Activated CD4-positive, CD25-positive, alpha-beta regulatory T cell treated with anti-CD3 and anti-CD28 coated beads, Interleukin-2, amount 50 U/mL, for 16 hours (primary cell): ENCODE measurements around the gene CIC.

Source experiments
- DNase-seq: peaks from one replicate; pipeline ENCODE4 v3.0.0-alpha.2; 2020; ENCODE audit warnings: low read depth, low spot score

The CIC gene

GRCh38 chr19:42244347-42245220 is 24.5 kb upstream of the CIC start:
- peak; percentile 89 for DNase-seq

DNA sequence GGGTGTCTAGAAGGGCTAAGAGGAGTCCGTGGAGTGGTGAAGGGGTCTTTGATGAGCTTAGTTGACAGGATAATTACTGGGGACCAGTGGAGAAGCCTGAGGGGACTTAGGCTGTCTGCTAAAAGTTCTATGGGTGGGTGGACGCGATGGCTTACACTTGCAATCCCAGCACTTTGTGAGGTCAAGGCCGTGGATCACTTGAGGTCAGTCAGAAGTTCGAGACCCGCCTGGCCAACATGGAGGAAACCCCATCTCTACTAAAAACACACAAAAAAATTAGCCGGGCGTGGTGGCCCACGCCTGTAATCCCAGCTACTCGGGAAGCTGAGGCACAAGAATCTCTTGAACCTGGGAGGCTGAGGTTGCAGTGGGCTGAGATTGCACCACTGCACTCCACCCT is 23.8 kb upstream of the CIC start:
- no peak for DNase-seq

- no peak for DNase-seq
Observed at GRCh38 chr19:42246143-42246921, 22.7 kb upstream of the CIC start.

- no peak for DNase-seq
Observed at GRCh38 chr19:42246922-42247639, 22.0 kb upstream of the CIC start.

DNA sequence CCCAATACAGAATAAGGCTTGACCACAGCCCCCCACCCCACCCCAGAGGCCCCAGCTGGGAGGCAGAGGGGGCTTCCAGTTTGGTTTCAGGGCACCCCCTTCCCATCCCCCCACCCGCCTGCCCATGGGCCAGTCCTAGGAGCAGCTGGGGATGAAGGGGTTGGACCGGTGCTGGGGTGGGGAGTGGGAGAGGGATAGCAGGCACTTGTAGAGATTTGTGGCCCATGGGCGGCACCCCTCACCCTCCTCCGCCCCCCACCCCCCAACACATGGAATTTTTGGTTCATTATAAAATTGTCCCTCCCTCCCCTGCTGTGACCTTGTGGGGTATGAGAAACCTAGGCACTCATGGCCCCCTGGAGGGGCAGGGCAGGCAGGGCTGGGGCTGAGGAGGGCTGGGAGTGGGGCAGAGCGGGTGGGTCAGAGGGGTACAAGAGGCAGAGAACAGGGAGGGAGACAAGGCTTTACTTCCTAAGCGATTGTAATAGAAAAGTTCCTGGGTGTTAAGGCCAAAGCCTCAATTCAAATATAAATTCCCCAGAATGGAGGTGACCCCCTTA is 21.3 kb upstream of the CIC start:
- no peak for DNase-seq

- no peak for DNase-seq
Observed at GRCh38 chr19:42248270-42249148, 20.5 kb upstream of the CIC start.

DNA sequence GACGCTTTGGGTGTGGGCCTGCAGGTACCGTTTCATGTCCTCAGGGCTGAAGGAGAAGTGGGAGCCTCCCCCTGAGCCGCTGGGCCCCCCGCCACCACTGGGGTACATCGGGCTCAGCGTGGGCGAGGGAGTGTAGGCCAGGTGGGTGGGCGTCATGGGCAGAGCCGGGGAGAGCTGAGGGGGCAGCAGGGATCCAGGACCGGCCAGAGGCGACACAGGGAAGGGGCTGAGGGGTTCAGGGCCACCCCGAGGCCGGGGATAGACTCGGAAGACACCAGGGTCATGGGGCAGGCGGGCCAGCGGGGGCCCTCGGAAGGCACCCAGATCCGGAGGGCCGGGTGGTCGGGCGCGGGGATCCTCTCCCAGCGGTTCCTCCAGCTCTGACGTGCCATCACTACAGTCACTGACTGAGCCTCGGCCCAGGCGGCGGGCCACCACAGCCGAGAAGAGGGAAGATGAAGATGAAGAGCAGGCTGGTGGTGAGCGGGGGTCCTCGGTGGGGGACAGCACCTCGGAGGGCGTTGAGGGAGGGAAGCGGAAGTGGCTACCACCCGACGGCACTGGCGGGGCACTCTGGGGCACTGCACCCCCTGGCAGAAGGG is 19.8 kb upstream of the CIC start:
- no peak for DNase-seq

DNA sequence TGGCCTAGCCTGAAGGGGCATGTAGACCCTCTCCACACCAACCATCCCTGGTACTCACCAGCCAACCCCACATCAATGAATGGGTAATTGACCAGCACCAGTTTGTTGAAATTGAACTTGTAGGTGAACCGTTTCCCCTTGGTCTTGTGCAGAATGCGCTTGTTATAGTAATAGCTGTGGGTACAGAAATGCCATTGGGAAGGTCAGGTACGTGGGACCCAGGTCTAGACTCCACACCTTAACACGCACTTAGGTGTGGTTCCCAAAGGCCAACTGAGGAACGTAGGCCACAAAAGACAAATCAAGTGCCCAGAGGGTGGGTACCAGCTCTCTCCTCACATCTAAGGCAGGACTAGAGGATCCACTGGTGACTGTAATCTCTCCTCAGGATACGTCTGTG is 19.3 kb upstream of the CIC start:
- DNase-seq: no peak

GRCh38 chr19:42250183-42250665 is 18.8 kb upstream of the CIC start:
- DNase-seq: no peak

GRCh38 chr19:42250666-42251531 is 18.2 kb upstream of the CIC start:
- DNase-seq: no peak

DNA sequence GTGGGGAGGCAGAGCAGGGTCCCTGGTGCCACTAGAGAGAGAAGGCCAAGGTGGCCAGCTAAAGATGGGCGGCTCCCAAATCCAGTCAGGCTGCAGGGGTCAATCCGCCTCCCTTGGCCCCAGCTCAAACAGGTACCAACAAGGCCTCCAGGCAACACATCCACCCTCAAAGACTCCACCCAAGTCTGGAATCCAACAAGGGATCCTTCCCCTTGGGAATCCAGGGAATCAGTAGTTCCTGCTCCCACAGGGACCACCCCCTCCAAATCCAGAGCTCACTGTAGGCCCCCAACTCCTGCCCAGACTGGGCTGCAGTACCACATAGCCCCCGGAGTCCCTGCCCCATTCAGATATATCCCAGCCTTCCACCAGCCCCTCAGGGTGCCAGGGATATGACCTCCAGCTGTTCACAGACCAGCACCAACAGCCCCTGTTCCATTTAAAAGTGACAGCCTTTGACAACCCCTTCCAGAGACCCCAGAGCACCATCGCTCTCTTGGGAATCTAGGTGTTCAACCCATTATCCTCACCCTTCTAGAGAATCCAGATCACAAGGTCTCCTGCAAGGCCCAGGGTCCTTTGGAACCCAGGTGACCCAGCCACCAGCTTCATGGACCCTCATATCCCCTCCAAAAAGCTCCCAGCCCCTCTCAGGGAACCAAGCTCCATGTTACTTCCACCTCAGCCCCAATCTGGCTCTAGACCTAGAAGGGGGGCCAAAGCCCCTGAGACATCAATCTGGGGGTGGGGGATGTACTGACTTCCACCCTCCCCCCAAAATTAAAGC is 17.3 kb upstream of the CIC start:
- no peak for DNase-seq

DNA sequence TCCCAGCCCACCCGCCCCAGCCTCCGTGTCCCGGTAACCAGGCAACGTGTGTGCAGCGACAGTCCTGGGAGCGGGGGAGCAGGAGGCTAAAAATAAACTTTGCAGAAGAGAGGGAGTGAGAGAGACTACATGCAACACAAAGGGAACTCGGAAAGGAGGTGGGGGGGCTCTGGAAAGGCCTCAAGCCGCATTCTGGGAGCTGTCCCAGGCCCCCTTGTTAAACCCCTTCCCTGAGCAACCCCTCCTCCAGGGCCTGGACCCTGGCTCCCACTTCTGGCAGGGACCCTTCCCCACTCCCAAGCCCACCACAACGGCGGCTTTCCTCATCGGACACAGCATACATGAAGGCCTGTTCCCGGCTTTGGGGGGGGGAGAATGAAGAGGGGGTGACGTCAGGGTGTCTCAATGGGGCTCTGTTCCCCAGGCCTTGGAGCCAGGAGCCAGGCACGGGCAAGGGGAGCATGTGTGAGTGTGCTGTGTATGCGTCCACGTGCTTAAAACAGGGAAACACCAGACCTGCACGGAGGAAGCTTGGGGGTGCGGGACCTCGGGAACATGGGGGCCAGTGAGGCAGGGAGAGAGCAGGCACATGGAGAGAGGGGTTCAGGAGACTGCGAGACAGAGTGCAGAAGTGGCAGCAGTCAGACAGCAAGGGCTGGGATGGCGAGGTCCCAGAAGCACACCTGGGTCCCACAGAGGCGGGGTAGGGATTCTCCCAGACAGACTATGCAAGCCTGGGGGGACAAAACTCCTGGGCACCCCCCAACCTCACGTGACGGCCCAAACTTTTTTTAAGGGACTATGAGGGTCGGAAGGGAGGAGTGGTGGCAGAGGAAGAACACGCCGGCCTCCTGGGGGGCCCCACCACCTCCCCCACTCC is 16.4 kb upstream of the CIC start:
- no peak for DNase-seq

GRCh38 chr19:42253245-42254088 is 15.6 kb upstream of the CIC start:
- peak; percentile 36 for DNase-seq

- DNase-seq: peak; percentile 67
Observed at GRCh38 chr19:42254089-42254849, 14.8 kb upstream of the CIC start.

GRCh38 chr19:42254850-42255765 is 13.9 kb upstream of the CIC start, which contains the start of gene ERF:
Gene ERF, minus strand, starts transcription at chr19:42255128. Its CDS starts 129 bp downstream, at chr19:42254999.
- peak; percentile 86 for DNase-seq
